GM23248 (cell line): ENCODE results near the gene KIAA1958. TPM values are rescaled to one million over a fixed set of nuclear protein-coding genes. Genes with fewer than 3 reads are reported as not detected.
A peak's percentile ranks its signal among the peaks of the same experiment; 100 is the strongest.

Experiments
- DNase-seq: peaks from one replicate; pipeline ENCODE4 v3.0.0-alpha.2; 2015
- H2AFZ ChIP-seq: fragments of 200-600 bp; sonication (generic); 2 replicates; pipeline ENCODE4 v1.6.1; 2016; ENCODE audit warnings: antibody characterized with exemption
- H3F3A ChIP-seq: fragments of 200-600 bp; sonication (generic); 2 replicates; pipeline ENCODE4 v1.6.1; 2016; ENCODE audit warnings: mild to moderate bottlenecking, antibody characterized with exemption, mixed run types; ENCODE audit not compliant: insufficient read depth
- H3K27ac ChIP-seq: fragments of 200-600 bp; sonication (generic); 2 replicates; pipeline ENCODE4 v1.5.1; 2016; ENCODE audit warnings: mild to moderate bottlenecking
- H3K27me3 ChIP-seq: fragments of 200-600 bp; sonication (generic); replicated peaks from 2 replicates; pipeline ENCODE4 v1.6.1; 2016; ENCODE audit warnings: mild to moderate bottlenecking; ENCODE audit not compliant: insufficient read depth
- H3K36me3 ChIP-seq: fragments of 200-600 bp; sonication (generic); 2 replicates; pipeline ENCODE4 v1.6.1; 2016; ENCODE audit warnings: low read depth, mild to moderate bottlenecking
- H3K4me1 ChIP-seq: fragments of 200-600 bp; sonication (generic); 2 replicates; pipeline ENCODE4 v1.6.1; 2016; ENCODE audit warnings: mild to moderate bottlenecking; ENCODE audit not compliant: insufficient read depth
- H3K4me2 ChIP-seq: fragments of 200-600 bp; sonication (generic); one replicate; pipeline ENCODE4 v1.6.1; 2016; ENCODE audit warnings: mild to moderate bottlenecking; ENCODE audit not compliant: unreplicated experiment
- H3K4me3 ChIP-seq: fragments of 200-600 bp; sonication (generic); 2 replicates; pipeline ENCODE4 v1.5.1; 2016; ENCODE audit warnings: mild to moderate bottlenecking
- H3K79me2 ChIP-seq: fragments of 200-600 bp; sonication (generic); 2 replicates; pipeline ENCODE4 v1.6.1; 2016; ENCODE audit warnings: mild to moderate bottlenecking; ENCODE audit not compliant: insufficient read depth
- H3K9ac ChIP-seq: fragments of 200-600 bp; sonication (generic); 2 replicates; pipeline ENCODE4 v1.6.1; 2016; ENCODE audit warnings: mild to moderate bottlenecking
- H3K9me2 ChIP-seq: fragments of 200-600 bp; sonication (generic); 2 replicates; pipeline ENCODE4 v1.6.1; 2016; ENCODE audit warnings: mixed run types, mild to moderate bottlenecking, moderate library complexity; ENCODE audit not compliant: insufficient read depth
- H3K9me3 ChIP-seq: fragments of 200-600 bp; sonication (generic); one replicate; pipeline ENCODE4 v1.6.1; 2017; ENCODE audit warnings: low read depth
- H4K20me1 ChIP-seq: fragments of 200-600 bp; sonication (generic); 2 replicates; pipeline ENCODE4 v1.6.0; 2016; ENCODE audit not compliant: insufficient read depth
- EZH2 ChIP-seq: fragments of 200-600 bp; sonication (generic); IDR thresholded peaks from 2 replicates; pipeline ENCODE4 v1.6.1; 2018; ENCODE audit warnings: antibody characterized with exemption, mild to moderate bottlenecking; ENCODE audit not compliant: insufficient read depth, poor library complexity, severe bottlenecking
- EZH2phosphoT487 ChIP-seq: fragments of 200-600 bp; sonication (generic); IDR thresholded peaks from 2 replicates; pipeline ENCODE4 v1.6.1; 2018; ENCODE audit warnings: antibody characterized with exemption, moderate library complexity, mild to moderate bottlenecking, low read depth; ENCODE audit not compliant: insufficient read depth
- WGBS, 2 experiments: methylation state at CpG; one replicate each; pipeline ENCODE4 v1.1.6; 2015 to 2017; ENCODE audit warnings: low lambda C conversion rate in 2 of 2, low coverage in 1 of 2; ENCODE audit errors: missing lambda C conversion rate in 2 of 2; 5-methylcytosine and 5-hydroxymethylcytosine counted together
- in situ Hi-C: fragments of 300-500 bp; cut with MboI; formaldehyde crosslinking; loops from 2 replicates; pipeline ENCODE4 v1.15.0; 2020
- polyA plus RNA-seq: library from polyadenylated mRNA; unstranded; fragments of >200 nt; fragmentation: Nextera tagmentation; extraction: Ambion mirVana; gene quantifications from 2 replicates; pipeline ENCODE4 v1.2.1, GENCODE V29; 2016
- total RNA-seq: library from RNA; depleted of rRNA; stranded (reverse); fragments of >200 nt; shearing (Covaris generic); gene quantifications from 2 replicates; pipeline ENCODE4 v1.2.3, GENCODE V29; 2014

Gene KIAA1958
- total and polyA plus RNA-seq, 2 experiments from 2014 or later = 7.7 to 7.8 TPM

GRCh38 chr9:112542593-112543292, 56.1 kb downstream of the KIAA1958 start:
- no peak overlapping the region for H3K27ac ChIP-seq

GRCh38 chr9:112544477-112544876, 57.9 kb downstream of the KIAA1958 start:
- TF ChIP-seq EZH2phosphoT487 (no peak), EZH2 (no peak)
- in situ Hi-C loops = no loop called here
- no peak overlapping the region for H3K9ac ChIP-seq
- peaks cover 51% of the 10 kb centered on the region for H3K4me1 ChIP-seq
- peaks cover 5% of the 10 kb centered on the region for H3F3A ChIP-seq
- H3K4me2 ChIP-seq = no peak overlapping the region
- WGBS, 2 experiments = 87 to 91% methylated on average over 1 of the region's 1 CpG
- no peaks in the 10 kb centered on the region for H4K20me1 ChIP-seq
- H3K9me3 ChIP-seq = no peaks in the 10 kb centered on the region
- peak; percentile 35 for DNase-seq
- H3K27me3 ChIP-seq = no peaks in the 10 kb centered on the region
- no peaks in the 10 kb centered on the region for H3K9me2 ChIP-seq
- peaks cover 94% of the 10 kb centered on the region for H3K79me2 ChIP-seq
- no peak overlapping the region for H3K27ac ChIP-seq
- no peak overlapping the region for H2AFZ ChIP-seq
- H3K4me3 ChIP-seq = no peak overlapping the region
- no peaks in the 10 kb centered on the region for H3K36me3 ChIP-seq

More at GRCh38 chr9:112542593-112543292, 56.1 kb downstream of the KIAA1958 start:
- Histone ChIP-seq H3K9me2 (no peaks in the 10 kb centered on the region; the same call in 1 of the 2 replicates), H3K9ac (no peak overlapping the region), H3K27me3 (no peaks in the 10 kb centered on the region), H3K4me2 (no peak overlapping the region), H3F3A (peaks cover 5% of the 10 kb centered on the region), H3K9me3 (no peaks in the 10 kb centered on the region), H3K4me1 (peaks cover 41% of the 10 kb centered on the region), H4K20me1 (no peaks in the 10 kb centered on the region), H2AFZ (no peak overlapping the region), H3K79me2 (peaks cover 93% of the 10 kb centered on the region), H3K36me3 (no peaks in the 10 kb centered on the region), H3K4me3 (no peak overlapping the region)
- TF ChIP-seq EZH2phosphoT487 (no peak), EZH2 (no peak)
- no peak for DNase-seq
- in situ Hi-C loops = no loop called here
- 14 to 28% methylated on average over 1 of the region's 1 CpG for WGBS, 2 experiments

- no peaks in the 10 kb centered on the region for H3K36me3 ChIP-seq
- TF ChIP-seq EZH2phosphoT487 (no peak), EZH2 (no peak)
These were observed 58.6 kb downstream of the KIAA1958 start for GRCh38 chr9:112545237-112545636.

GRCh38 chr9:112546149-112547012, 59.8 kb downstream of the KIAA1958 start:
- Histone ChIP-seq H3K4me3 (no peak overlapping the region), H3K79me2 (peaks cover 97% of the 10 kb centered on the region), H3K9me2 (no peaks in the 10 kb centered on the region; the same call in 1 of the 2 replicates), H3F3A (peaks cover 7% of the 10 kb centered on the region), H3K27me3 (no peaks in the 10 kb centered on the region), H3K27ac (no peak overlapping the region), H3K9me3 (no peaks in the 10 kb centered on the region), H3K36me3 (no peaks in the 10 kb centered on the region), H3K4me1 (peaks cover 46% of the 10 kb centered on the region), H3K9ac (no peak overlapping the region), H4K20me1 (no peaks in the 10 kb centered on the region), H2AFZ (no peak overlapping the region), H3K4me2 (peak overlapping the region; percentile 1)
- TF ChIP-seq EZH2phosphoT487 = no peak
- TF ChIP-seq EZH2 = no peak
- 69 to 72% methylated on average over 4 of the region's 4 CpGs for WGBS, 2 experiments
- DNase-seq = peak; percentile 61
- in situ Hi-C loops = no loop called here

More at GRCh38 chr9:112545237-112545636, 58.6 kb downstream of the KIAA1958 start:
- Histone ChIP-seq H3K4me2 (no peak overlapping the region), H4K20me1 (no peaks in the 10 kb centered on the region), H3K9me2 (no peaks in the 10 kb centered on the region; the same call in 1 of the 2 replicates), H3K79me2 (peaks cover 96% of the 10 kb centered on the region), H3K4me1 (peaks cover 51% of the 10 kb centered on the region), H3K4me3 (no peak overlapping the region), H3F3A (peaks cover 5% of the 10 kb centered on the region), H3K27ac (no peak overlapping the region), H3K27me3 (no peaks in the 10 kb centered on the region), H3K9me3 (no peaks in the 10 kb centered on the region), H3K9ac (no peak overlapping the region), H2AFZ (no peak overlapping the region)
- in situ Hi-C loops = no loop called here
- DNase-seq = no peak
